B cell (primary cell): Measurements from ENCODE around the gene FOXE3. TPM values are rescaled to one million over a fixed set of nuclear protein-coding genes. Genes with fewer than 3 reads are reported as not detected.

Experiments
- ATAC-seq: fragments of 200-7000 bp; cut with Tn5 transposase; one replicate; pipeline ENCODE4 v1.10.0; 2021; ENCODE audit warnings: low read depth, mild to moderate bottlenecking, moderate number of reproducible peaks, moderate library complexity
- CTCF ChIA-PET: fragments of 350-600 bp; sonication (Branson Sonifier 250); formaldehyde crosslinking; loops from one replicate; lab custom pipeline; 2021; ENCODE audit warnings: antibody characterized with exemption, inconsistent platforms; lab: Charles Lee
- POLR2A ChIA-PET: fragments of 350-600 bp; sonication (Branson Sonifier 250); formaldehyde crosslinking; loops from one replicate; lab custom pipeline; 2021; ENCODE audit warnings: antibody characterized with exemption; lab: Charles Lee
- DNase-seq: peaks from one replicate; pipeline ENCODE4 v3.0.0; 2013
- H2AFZ ChIP-seq: 2 replicates; pipeline ENCODE4 v1.6.1; 2012; ENCODE audit warnings: mild to moderate bottlenecking, low read depth, low read length; ENCODE audit not compliant: insufficient read depth, poor library complexity, severe bottlenecking
- H3K27ac ChIP-seq, 2 donors: 1 replicate in 1 of 2; 2 replicates in 1 of 2; pipeline ENCODE4 v1.5.1; 2012 to 2013; ENCODE audit warnings: low read length in 2 of 2, mild to moderate bottlenecking in 2 of 2, moderate library complexity in 1 of 2
- H3K27me3 ChIP-seq, 4 experiments: fragments of 200-600 bp in 1 of 4; sonication (generic) in 1 of 4; replicated peaks in 1 of 4; 1 replicate in 2 of 4; 2 replicates in 2 of 4; pipeline versions ENCODE4 v1.6.1 to v1.7.0; 2013 to 2016; ENCODE audit warnings: low read length in 3 of 4, mild to moderate bottlenecking in 2 of 4, mixed read lengths in 1 of 4, moderate library complexity in 1 of 4; ENCODE audit not compliant: insufficient read depth in 4 of 4, control insufficient read depth in 3 of 4; ENCODE audit errors: control extremely low read depth in 1 of 4
- H3K36me3 ChIP-seq, 2 experiments: replicated peaks in 1 of 2; 1 replicate in 1 of 2; 2 replicates in 1 of 2; pipeline versions ENCODE4 v1.6.1 to v1.7.1; 2013; ENCODE audit warnings: low read length in 1 of 2; ENCODE audit not compliant: insufficient read depth in 2 of 2, control insufficient read depth in 1 of 2; ENCODE audit errors: control extremely low read depth in 1 of 2, extremely low read depth in 1 of 2
- H3K4me1 ChIP-seq, 2 donors: fragments of 200-600 bp in 1 of 2; sonication (generic) in 1 of 2; 1 replicate in 1 of 2; 2 replicates in 1 of 2; pipeline versions ENCODE4 v1.5.1 to v1.6.1; 2013 to 2017; ENCODE audit warnings: low read length in 2 of 2; ENCODE audit not compliant: control insufficient read depth in 2 of 2, insufficient read depth in 2 of 2
- H3K4me2 ChIP-seq: replicated peaks from 2 replicates; pipeline ENCODE3; 2012; ENCODE audit warnings: mild to moderate bottlenecking, low read depth, low read length; ENCODE audit not compliant: poor library complexity, severe bottlenecking
- H3K4me3 ChIP-seq, 5 experiments: fragments of 200-600 bp in 1 of 5; sonication (generic) in 1 of 5; 1 replicate in 3 of 5; 2 replicates in 2 of 5; pipeline versions ENCODE4 v1.5.1 to v1.7.0; 2011 to 2016; ENCODE audit warnings: low read length in 4 of 5, mild to moderate bottlenecking in 4 of 5, low read depth in 2 of 5, control low read depth in 1 of 5, moderate library complexity in 1 of 5; ENCODE audit not compliant: insufficient read depth in 1 of 5; ENCODE audit errors: control extremely low read depth in 1 of 5, extremely low read depth in 1 of 5
- H3K79me2 ChIP-seq: fragments of 200-600 bp; sonication (generic); one replicate; pipeline ENCODE4 v1.6.0; 2016; ENCODE audit warnings: low read length; ENCODE audit not compliant: control insufficient read depth, insufficient read depth
- H3K9ac ChIP-seq: fragments of 200-600 bp; sonication (generic); 2 replicates; pipeline ENCODE4 v1.6.1; 2017; ENCODE audit warnings: mild to moderate bottlenecking, low read length, moderate library complexity
- H3K9me3 ChIP-seq, 3 donors: one replicate each; pipeline versions ENCODE4 v1.6.1 to v1.7.1; 2013; ENCODE audit warnings: low read length in 2 of 3; ENCODE audit not compliant: control insufficient read depth in 2 of 3, insufficient read depth in 1 of 3; ENCODE audit errors: control extremely low read depth in 1 of 3
- H4K20me1 ChIP-seq: 2 replicates; pipeline ENCODE4 v1.6.0; 2012; ENCODE audit warnings: mild to moderate bottlenecking, low read length; ENCODE audit not compliant: insufficient read depth, control insufficient read depth, poor library complexity, severe bottlenecking
- H3K27ac Mint-ChIP-seq: one replicate; pipeline ENCODE4 v1.8.0; 2021; ENCODE audit warnings: mixed read lengths
- H3K27me3 Mint-ChIP-seq: one replicate; pipeline ENCODE4 v1.8.0; 2021; ENCODE audit warnings: mixed read lengths
- H3K4me1 Mint-ChIP-seq: one replicate; pipeline ENCODE4 v1.8.0; 2021; ENCODE audit warnings: mixed read lengths
- H3K4me3 Mint-ChIP-seq: one replicate; pipeline ENCODE4 v1.8.0; 2021; ENCODE audit warnings: mixed read lengths
- H3K9me3 Mint-ChIP-seq: one replicate; pipeline ENCODE4 v1.8.0; 2022; ENCODE audit warnings: mixed read lengths; ENCODE audit not compliant: insufficient read depth
- CTCF ChIP-seq: fragments of 200-600 bp; IDR thresholded peaks from one replicate; pipeline ENCODE4 v1.8.0; 2022; ENCODE audit warnings: antibody characterized with exemption, mild to moderate bottlenecking
- EZH2 ChIP-seq: IDR thresholded peaks from 2 replicates; pipeline ENCODE4 v1.6.1; 2012; ENCODE audit warnings: borderline replicate concordance, low read depth, mild to moderate bottlenecking, moderate library complexity, low read length; ENCODE audit not compliant: insufficient read depth, poor library complexity, severe bottlenecking
- WGBS: methylation state at CpG from one replicate; pipeline ENCODE4 v1.1.5; 2013; ENCODE audit warnings: missing lambda C conversion rate; ENCODE audit not compliant: insufficient coverage; 5-methylcytosine and 5-hydroxymethylcytosine counted together
- intact Hi-C: fragments of 100-400 bp; cut with micrococcal nuclease; formaldehyde crosslinking; loops from one replicate; pipeline ENCODE4 v1.10.0; 2022
- polyA plus RNA-seq: library from polyadenylated mRNA; depleted of rRNA; stranded (reverse); fragments of >200 nt; gene quantifications from 2 replicates; pipeline ENCODE4 v1.2.3, GENCODE V29; 2012
- total RNA-seq, 2 donors: library from RNA; stranded (reverse); fragments of 120-200 nt in 1 of 2; gene quantifications; 1 replicate in 1 of 2; 2 replicates in 1 of 2; pipeline versions ENCODE4 v1.2.3 to v1.2.4, GENCODE V29; 2013 to 2022

FOXE3 gene
- total and polyA plus RNA-seq, 2 donors (not counting 1 experiment from before 2014, with no cell fraction given): not detected

- ChIA-PET POLR2A (interaction anchor here (0.6 kb wide), 1 partner anchor 9 kb away, joined by 4 read pairs; no protein-coding TSS in a partner anchor), CTCF (interaction anchor here (2.0 to 3.0 kb wide), 2 partner anchors 10 to 271 kb away, joined by 10 to 24 read pairs; no protein-coding TSS in a partner anchor)
- Histone ChIP-seq H2AFZ (peak overlapping the region; percentile 94), H3K27ac (no peak overlapping the region), H3K9me3 (peaks cover 0 to 34% (median 8%) of the 10 kb centered on the region in 3 donors), H3K4me2 (peak overlapping the region; percentile 91), H4K20me1 (peaks cover 8% of the 10 kb centered on the region), H3K79me2 (no peaks in the 10 kb centered on the region), H3K36me3 (no peaks in the 10 kb centered on the region), H3K4me3 (no peak overlapping the region), H3K4me1 (peaks cover 28 to 40% of the 10 kb centered on the region in 2 donors), H3K9ac (no peak overlapping the region), H3K27me3 (peaks cover 4 to 78% (median 43%) of the 10 kb centered on the region in 4 experiments)
- H3K4me3 Mint-ChIP-seq: peak overlapping the region; percentile 57
- peaks cover 28% of the 10 kb centered on the region for H3K4me1 Mint-ChIP-seq
- intact Hi-C loops: no loop called here
- ATAC-seq (no peak), DNase-seq (peak; percentile 58)
- 8% methylated on average over 85 of the region's 86 CpGs for WGBS
- H3K9me3 Mint-ChIP-seq: peaks cover 1% of the 10 kb centered on the region
- peak overlapping the region; percentile 59 for H3K27ac Mint-ChIP-seq
- H3K27me3 Mint-ChIP-seq: peaks cover 13% of the 10 kb centered on the region
- TF ChIP-seq CTCF (no peak), EZH2 (peak; percentile 37)
Measured at GRCh38 chr1:47439017-47439818, 23.1 kb downstream of the FOXE3 start.
